NCI-H2227 (cell line): ENCODE measurements around the gene MRPS10.
"Not testable (repeated sequence)": the region's sequence is repeated elsewhere in the genome, so short reads cannot be mapped to it uniquely, and the experiment has no call there.

Source experiments
- DNase-seq: peaks from one replicate; lab custom pipeline; 2025; ENCODE audit not compliant: unreplicated experiment; lab: John Stamatoyannopoulos, UW

Gene MRPS10

DNA sequence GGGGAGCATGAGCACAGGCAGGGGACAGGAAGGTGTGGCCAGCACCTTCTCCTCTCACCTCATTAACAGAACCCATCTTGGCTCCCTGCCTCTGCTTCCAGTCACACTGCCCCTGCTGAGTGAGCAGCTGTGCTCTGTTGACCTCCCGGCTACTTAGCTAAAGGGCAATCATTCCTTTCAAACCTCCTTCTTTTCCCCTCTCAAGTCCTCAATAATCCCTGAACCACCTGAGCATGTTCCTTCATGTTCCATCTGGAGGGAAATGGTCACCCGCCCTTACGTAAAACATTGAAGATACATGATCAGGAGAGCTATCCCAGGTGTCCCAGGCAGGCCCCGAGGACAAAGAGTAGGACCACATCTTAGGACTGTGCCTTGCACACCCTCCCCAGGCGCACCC is 21.7 kb upstream of the MRPS10 start:
- peak; percentile 15 for DNase-seq

DNA sequence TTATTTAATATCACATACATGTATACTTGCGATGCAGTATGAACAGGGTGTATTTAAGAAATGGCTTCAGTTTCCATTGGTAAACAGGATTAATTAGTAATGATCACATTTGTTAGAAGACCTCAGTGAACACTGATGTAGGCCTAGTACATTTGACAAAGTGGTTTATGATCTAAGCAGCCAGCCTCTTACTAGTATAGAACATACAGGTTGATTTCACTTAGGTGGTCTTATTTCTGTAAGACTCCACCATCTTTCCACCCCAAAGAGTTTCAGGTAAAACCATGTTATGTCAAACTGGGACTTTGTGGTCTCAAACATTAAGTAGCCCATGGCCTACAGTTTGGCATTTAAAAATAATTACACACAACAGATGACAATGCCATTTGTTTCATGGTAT is 20.2 kb upstream of the MRPS10 start:
- DNase-seq = no peak

DNA sequence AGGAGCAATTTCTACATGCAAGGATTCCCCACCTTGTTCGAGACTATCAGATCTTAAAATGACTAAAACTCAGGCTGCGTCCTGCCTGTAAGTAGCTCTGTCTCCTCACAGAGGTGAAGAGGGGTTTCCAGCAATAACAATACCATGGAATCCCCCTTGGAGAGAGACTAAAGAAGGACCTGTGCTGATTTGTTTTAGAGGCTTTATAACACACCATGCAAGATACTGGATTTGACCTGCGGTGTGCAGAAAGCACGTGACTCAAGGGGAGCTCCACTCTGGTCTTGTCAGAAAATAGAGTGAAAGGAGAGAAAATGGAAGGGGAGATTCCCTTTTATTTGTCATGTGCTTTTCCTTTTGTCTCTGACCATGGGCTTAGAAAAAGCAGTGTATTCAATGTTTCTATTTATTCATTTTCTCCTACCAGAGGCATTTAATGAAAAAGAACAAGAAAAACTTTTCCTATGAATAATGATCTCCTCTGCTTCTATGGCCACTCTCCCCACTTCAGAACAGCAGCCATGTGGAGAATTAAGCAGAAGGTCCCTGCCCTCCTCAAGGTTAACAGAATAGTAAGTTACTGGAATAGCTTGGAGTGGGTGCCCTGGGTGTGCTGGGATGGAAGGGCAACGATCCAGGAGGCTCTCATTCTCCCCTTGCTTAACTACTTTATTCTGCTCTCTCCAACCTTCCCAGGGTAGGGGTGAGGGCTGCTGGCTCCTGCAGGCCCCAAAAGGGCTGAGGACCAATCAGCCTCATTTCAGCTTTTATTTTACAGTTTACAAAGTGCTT is 19.2 kb upstream of the MRPS10 start:
- DNase-seq = no peak

DNA sequence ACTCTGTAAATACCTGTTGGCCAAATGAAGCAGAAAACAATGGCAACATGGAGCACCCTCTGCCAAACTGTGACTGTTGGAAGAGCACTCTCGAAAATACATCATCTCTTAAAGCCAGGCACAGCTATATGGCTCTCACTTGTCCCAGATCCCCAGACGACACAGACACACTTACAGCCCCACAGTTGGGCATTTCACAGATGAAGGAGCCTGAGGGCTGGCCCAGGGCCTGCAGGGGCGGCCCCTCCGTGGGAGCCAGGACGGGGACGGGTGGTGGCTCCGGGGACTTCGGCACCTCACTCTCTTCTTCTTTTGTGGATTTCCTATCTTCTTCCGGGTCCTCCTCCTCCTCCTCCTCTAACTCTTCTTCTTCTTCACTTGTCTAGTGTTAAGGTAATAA is 18.4 kb upstream of the MRPS10 start:
- DNase-seq = no peak

DNA sequence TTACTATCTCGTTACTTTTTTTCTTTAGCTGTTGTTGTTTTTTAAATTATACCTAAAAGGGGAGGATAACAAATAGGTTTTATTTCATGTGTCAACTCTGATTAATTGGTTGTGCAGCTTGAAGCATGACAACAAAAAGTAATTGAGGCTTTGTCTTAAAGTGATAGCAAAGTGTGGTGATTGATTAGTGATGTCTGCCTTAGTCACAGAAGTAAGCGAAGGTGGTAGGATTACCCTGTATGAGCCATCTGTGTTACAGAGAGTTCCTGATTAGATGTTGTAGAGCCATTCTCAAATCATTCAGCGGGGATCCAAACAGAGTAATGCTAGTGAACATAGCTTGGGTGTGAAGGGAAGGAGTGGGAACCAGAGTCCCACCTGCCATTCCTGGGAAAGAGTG is 14.4 kb upstream of the MRPS10 start:
- no peak for DNase-seq

DNA sequence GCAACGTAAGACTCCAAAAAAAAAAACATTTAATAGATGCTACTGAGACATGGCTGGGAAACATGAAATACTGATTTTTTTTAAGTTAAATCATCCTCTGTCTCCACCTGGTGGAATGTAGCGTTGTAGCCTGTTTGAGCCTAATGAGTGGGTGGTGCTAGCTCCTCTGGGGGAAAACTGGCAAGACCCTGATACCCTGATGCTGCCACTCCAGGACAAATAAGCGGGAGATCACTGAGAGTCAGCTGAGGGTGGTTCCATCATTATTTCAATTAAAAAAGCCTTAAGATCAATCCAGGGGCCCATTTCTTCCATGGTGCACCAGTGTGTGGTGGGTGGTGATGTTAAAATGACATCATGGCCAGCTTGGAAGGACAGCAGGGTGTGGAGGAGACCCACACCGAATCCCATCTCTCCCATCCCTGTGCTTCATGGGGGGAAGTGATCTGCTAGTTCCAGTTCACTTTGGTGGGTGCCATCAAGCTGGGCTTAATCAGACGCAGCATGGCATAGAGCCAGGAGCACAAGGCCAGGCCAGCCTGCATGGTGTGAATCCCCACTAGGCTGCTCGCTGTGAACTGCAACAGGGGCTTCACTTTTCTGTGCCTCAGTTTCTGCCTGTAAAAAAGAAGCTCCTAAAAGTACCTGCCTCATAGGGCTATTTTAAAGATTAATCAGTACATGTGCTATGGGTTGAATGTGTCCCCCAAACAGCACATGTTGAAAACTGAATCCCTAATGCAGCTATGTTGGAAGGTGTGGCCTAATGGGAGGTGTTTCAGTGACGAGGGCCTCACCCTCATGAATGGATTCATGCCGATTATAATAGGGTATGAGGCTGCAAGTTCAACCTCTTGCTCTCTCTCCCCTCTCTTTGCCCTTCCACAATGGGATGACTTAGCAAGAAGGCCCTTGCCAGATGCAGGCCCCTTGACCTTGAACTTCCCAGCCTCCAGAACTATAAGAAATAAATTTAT is 13.0 kb upstream of the MRPS10 start:
- DNase-seq = peak; percentile 15

DNA sequence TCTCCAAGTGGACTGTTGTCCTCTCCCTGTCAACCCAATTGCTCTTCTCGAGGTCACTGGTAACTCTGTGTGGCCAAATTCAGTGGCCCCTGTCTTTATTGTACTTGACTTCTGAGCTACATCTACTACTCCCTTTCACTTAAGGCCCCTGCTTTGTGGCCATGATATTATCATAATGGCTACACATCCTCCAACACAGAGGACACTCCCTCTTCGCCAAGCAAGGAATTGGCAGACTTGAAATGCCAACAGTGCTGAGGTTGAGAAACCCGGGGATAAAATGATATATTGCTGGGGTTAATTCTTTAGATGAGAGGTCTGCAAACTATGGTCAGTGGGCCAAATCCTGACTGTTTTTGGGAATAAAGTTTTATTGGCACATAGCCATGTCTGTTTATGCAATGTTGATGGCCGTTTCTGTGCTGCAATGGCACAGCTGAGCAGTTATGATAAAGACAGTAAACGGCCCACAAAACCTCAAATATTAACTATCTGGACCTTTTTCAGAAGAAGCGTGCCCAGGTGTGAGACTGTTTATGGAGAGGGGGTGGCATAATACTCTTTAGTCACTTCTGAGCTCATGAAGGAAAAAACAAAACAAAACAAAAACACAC is 12.0 kb upstream of the MRPS10 start:
- no peak for DNase-seq

DNA sequence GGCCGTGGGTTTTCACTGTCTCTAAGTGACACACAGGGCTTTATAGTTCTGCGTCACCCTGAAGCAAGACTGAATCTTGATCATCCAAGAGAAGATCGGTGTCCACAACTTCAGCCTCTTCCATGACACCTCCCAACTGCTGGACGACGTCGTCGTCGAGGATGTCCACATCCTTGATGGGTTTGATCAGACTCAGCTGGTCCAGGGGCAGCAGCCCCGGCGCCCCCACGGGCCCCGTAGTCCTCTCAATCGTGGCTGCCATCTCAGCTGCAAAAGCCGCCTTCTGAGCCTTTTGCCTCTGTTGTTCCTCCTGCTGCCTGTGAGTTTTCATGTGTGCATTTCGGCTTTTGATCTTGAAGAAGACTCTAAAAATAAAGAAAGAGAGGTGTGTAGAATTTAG is 10.6 kb upstream of the MRPS10 start:
- no peak for DNase-seq

DNA sequence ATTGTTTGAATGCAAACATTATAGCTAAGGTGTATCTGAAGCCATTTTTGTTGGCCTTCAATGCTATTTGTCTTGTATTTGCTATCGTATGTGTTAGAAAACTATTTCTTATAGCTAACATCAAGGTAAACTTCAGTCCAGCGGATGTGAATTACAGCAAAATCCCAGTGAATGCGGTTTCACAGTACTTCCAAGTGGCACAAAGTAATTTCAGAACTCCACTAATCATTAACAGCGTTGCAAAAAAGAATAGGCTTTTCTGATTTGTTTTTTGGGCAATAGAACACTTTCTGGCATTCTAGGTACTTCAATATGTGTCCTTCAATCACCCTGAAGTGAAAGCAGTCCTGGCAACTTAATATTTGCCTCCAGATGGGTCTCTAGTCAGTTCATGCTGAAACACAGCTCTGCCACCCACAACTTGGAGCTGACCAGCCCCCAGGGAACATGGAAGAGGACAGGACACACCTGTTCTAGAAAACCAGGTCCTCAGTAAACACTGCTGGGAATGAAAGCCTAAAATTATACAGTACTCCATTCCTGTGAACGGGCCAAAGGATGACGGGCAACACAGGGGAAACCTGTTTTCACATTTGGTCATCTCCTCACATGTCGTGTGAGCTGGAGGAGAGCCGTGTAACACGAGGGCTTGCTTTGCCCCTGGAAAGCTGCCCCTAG is 9.7 kb upstream of the MRPS10 start:
- DNase-seq = no peak

DNA sequence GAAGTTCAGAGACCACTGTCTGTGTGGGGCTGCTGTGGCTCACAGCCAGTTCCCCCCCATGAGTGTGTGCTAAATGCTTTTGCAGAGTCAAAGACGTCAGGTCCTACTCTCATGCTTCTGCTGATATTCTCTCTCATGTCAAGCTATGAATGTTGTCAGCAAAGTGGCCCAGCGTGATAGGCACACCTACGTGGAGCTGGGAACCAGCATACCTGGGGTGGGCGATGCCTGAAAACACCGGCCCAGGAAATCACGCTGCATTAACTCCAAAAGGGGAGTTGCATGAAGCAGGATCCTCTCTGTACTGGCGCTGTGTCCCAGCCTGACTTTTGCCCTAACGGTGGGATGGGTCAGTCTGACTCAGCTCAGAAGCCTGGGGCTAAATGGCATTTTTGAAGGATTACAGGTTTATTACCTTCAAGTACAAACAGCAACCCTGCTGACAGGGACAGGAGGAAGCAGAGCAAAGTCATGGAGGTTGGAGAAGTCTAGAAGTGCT is 9.0 kb upstream of the MRPS10 start:
- no peak for DNase-seq

DNA sequence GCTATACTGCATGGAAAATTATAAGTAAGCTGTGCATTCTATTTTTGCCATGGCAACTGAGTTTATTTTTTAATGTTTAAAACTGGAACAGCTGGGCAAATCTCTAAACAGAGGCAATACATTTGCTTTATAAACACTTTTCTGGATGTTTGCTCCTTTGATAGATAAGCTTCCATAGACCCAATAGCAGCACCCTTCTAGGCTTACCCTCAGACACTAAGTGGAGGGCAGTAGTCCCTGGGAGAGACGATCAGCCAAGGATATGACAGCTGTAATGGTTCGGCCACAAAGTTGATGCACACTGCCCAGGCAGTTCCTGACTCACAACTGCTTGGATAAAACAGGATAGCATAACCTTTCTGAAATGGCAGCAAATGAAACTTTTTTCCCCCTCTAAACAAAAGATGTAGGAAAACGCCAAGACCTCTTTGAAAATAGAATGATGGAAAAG is 8.5 kb upstream of the MRPS10 start:
- no peak for DNase-seq

DNA sequence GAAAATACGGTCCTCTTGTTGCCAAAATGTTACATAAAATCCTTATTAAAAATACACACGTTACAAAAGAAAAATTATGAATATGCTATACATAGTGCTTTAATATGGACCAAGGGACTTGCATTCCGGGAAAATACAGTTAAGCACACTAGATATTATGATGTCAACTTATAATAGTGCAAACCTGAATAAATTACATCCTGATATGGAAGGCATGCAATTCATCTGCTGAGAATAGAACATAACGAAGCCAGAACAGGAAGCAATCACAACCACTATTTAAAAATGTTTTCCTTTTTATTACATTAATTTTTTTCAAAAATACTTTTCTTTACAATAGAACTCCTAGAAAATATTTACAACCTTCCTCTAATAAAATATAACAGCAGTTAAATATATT is 7.8 kb upstream of the MRPS10 start:
- DNase-seq = no peak

DNA sequence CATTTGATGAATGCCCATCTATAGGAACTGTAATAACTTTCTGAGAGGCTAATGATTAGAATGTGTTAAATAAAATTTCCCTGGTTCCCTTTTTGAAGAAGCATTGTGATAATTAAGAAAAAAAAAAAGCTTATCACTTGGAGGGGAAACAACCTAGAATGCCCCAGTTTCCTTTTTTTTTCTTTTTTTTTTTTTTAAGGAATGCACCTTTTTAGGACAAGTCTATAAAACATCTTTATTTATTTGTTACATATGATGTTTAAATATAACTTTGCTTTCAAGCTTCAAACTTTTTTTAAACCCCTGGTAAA is 7.3 kb upstream of the MRPS10 start:
- no peak for DNase-seq

DNA sequence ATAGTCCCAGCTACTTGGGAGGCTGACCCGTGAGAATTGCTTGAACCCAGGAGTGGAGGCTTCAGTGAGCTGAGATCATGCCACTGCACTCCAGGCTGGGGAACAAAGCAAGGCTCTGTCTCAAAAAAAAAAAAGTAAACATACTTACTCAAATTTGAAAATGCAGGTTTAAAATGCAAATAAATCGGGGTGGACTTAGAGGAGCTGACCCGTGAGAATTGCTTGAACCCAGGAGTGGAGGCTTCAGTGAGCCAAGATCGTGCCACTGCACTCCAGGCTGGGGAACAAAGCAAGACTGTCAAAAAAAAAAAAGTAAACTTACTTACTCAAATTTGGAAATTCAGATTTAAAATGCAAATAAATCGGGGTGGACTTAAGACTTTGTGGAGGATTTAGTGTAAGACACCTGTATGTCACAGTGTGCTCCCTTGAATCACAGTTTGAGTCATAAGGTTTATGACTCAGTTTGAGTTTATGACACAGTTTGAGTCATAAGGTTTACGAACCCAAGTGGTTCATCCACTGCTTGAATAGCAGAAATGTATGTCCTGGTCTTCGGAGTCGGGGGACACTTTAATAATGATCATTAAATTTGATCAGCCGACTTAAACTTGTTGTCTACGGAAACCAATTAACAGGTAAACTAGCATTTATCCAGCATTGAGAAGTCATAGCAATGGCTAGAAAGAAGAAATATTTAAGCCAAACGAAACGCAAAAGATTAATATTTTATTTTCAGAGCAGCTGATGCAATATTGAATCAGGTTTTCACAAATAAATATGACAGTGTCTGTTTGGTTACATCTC is 6.8 kb upstream of the MRPS10 start:
- no peak for DNase-seq

DNA sequence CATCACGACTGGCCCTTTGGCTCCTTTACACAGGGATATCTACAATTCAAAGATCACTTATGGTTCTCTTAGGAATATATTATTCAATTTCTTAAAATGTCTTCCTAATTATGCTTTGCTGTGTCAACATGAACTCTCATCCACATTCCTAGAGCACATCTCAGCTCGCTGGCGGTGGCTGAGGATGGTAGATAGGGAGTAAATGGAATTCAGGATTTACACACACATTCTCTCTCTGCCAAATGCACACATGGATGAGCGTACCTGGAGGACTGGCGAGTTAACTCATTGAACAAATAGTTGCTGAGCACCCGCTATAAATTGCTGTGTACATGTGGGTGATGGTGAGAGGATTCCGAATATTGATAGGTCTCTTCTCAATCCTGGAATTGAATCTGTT is 4.8 kb upstream of the MRPS10 start:
- no peak for DNase-seq

DNA sequence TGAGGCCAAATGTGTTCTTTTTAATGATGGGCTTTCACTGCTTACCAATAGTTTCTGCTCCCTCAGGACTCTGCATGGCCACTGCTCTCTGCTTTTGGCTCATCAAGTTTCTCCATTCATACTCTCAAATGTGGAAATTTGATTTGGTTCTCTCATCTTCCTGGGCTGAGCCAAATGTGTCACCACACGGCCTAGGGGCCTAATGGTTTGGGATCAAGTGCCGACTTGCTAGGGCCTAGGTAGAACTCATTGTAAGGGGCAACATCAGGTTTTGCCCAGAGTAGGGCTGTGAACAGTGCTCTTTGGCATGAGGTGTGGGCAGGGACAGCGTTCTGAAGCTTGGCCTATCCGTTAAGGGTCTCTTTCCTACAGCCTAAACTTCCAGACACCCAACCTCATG is 3.9 kb upstream of the MRPS10 start:
- DNase-seq = no peak

DNA sequence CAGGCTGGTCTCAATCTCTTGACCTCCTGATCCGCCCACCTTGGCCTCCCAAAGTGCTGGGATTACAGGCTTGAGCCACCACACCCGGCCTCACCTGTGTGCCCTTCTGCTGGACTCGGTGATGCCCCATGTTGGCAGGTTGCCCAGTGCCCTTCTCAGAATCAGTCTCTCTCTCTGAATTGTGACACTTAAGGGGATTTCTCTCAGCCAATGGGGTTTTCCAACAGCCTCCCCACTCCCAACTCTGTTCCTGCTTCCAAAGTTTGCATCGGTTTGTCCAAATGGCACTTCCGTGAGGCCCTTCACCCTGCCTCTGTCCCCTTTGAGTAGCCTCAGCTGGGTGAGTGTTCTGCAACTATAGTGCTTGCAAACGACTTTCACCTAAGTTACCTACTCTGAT is 3.1 kb upstream of the MRPS10 start:
- no peak for DNase-seq

DNA sequence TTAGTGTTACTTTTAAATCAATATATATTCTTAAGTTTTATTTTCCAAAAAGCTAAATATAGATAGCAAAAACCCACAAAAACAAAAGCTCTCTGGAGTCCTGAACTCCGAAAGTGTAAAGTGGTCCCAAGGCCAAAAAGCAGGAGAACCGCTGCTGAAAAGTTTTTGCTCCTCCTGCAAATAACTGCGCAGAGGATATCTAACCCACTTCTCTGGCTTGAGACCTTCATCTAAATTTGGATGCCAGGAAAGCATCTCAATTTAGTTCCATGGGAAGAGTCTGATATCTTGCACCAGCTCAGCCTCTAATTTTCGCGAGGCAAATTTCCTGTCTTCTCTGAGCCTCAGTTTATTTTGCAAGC is 523 bp downstream of the MRPS10 start:
- DNase-seq = no peak

DNA sequence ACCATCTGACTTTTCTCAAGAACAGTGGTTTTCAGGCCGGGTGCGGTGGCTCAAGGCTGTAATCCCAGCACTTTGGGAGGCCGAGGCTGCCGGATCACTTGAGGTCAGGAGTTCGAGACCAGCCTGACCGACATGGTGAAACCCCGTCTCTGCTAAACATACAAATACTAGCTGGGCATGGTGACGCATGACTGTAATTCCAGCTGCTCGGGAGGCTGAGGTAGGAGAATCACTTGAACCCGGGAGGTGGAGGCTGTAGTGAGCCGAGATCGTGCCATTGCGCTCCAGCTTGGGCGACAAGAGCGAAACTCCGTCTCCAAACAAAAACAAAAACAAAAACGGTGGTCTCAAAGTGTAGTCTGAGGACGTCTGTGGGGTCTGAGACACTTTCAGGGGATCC is 1.2 kb downstream of the MRPS10 start:
- not testable (repeated sequence) for DNase-seq

DNA sequence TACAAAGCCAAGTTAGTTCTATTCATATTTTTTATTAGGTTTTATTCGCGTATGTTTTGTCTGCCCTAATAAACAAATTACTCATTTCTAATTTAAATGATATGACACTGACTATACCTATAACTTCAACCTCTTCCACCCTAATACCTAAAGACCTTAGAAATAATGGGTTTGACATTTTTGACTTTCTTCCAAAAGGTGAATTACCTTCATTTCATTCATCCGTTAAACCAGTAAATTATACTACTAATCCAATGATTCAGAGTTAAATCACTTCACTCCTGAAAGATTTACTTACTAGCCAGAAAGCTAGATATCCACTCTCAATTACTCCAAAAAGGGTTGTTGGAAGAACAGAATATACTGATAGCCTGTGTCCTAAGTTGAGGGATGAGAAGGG is 5.2 kb downstream of the MRPS10 start:
- no peak for DNase-seq
